ENCODE measurements around the gene OR10A6.

Gene OR10A6

GRCh38 chr11:7931168-7931567, at the start of gene OR10A6:
TSS of gene OR10A6 (minus strand) at chr11:7931268. CDS start at chr11:7928662, 2,606 bp downstream.
- no peak for DNase-seq

- DNase-seq, result no peak
Measured at GRCh38 chr11:7977232-7977917, 46.3 kb upstream of the OR10A6 start.

GRCh38 chr11:7974668-7975067, 43.6 kb upstream of the OR10A6 start:
- peak; percentile 86 for DNase-seq

GRCh38 chr11:7973011-7973410, 41.9 kb upstream of the OR10A6 start:
- no peak for DNase-seq

- DNase-seq, result no peak
Measured at GRCh38 chr11:7971846-7972245, 40.8 kb upstream of the OR10A6 start.

- peak; percentile 65 for DNase-seq
Measured at GRCh38 chr11:7969756-7970646, 38.9 kb upstream of the OR10A6 start.

- DNase-seq, result no peak
Measured at GRCh38 chr11:7968686-7969085, 37.6 kb upstream of the OR10A6 start.

GRCh38 chr11:7967826-7968225, 36.8 kb upstream of the OR10A6 start:
- DNase-seq, result no peak

- no peak for DNase-seq
Measured at GRCh38 chr11:7967097-7967496, 36.0 kb upstream of the OR10A6 start.

- DNase-seq, result no peak
Measured at GRCh38 chr11:7965386-7965785, 34.3 kb upstream of the OR10A6 start, which contains the start of gene NLRP10. TSS of gene NLRP10 (minus strand) at chr11:7965447. CDS start at chr11:7963495, 1,952 bp downstream.

GRCh38 chr11:7964873-7965272, 33.8 kb upstream of the OR10A6 start:
- no peak for DNase-seq

GRCh38 chr11:7964261-7964660, 33.2 kb upstream of the OR10A6 start:
- no peak for DNase-seq

GRCh38 chr11:7955191-7955590, 24.1 kb upstream of the OR10A6 start:
- DNase-seq, result no peak

- DNase-seq, result no peak
Measured at GRCh38 chr11:7949934-7950333, 18.9 kb upstream of the OR10A6 start.

- DNase-seq, result no peak
Measured at GRCh38 chr11:7944123-7944522, 13.1 kb upstream of the OR10A6 start.

- no peak for DNase-seq
Measured at GRCh38 chr11:7941608-7942007, 10.5 kb upstream of the OR10A6 start, which contains the start of gene OR10A3. TSS of gene OR10A3 (minus strand) at chr11:7941708. CDS start at chr11:7939520, 2,188 bp downstream.

GRCh38 chr11:7941146-7941545, 10.1 kb upstream of the OR10A6 start:
- DNase-seq, result no peak

GRCh38 chr11:7936615-7937014, 5.5 kb upstream of the OR10A6 start:
- no peak for DNase-seq

GRCh38 chr11:7927635-7928034, 3.4 kb downstream of the OR10A6 start:
- no peak for DNase-seq

GRCh38 chr11:7924536-7924935, 6.5 kb downstream of the OR10A6 start:
- DNase-seq, result no peak

GRCh38 chr11:7918141-7918540, 12.9 kb downstream of the OR10A6 start:
- DNase-seq, result no peak

GRCh38 chr11:7911011-7911410, 20.1 kb downstream of the OR10A6 start:
- no peak for DNase-seq

- no peak for DNase-seq
Measured at GRCh38 chr11:7910286-7910788, 20.7 kb downstream of the OR10A6 start.

Data from islet precursor cell (in vitro differentiated cells).